Activated gamma-delta T cell treated with anti-CD3 and anti-CD28 coated beads, Interleukin-2, amount 50 U/mL, for 16 hours (primary cell): ENCODE results near the gene ADAP2.
"Not testable (repeated sequence)": the region's sequence is repeated elsewhere in the genome, so short reads cannot be mapped to it uniquely, and the experiment has no call there.

ENCODE experiments used
- DNase-seq: peaks from one replicate; pipeline ENCODE4 v3.0.0-alpha.2; 2020; ENCODE audit warnings: low read depth

The ADAP2 gene

GRCh38 chr17:30921544-30922196 lies at the start of gene ADAP2:
Gene ADAP2 (plus strand): TSS chr17:30921945. CDS start chr17:30922015, 70 bp downstream.
- DNase-seq, result no peak

- DNase-seq, result no peak
Observed at GRCh38 chr17:30886187-30886586, 35.6 kb upstream of the ADAP2 start.

GRCh38 chr17:30894236-30894635 lies 27.5 kb upstream of the ADAP2 start:
- no peak for DNase-seq

- no peak for DNase-seq
Observed at GRCh38 chr17:30897311-30897710, 24.4 kb upstream of the ADAP2 start.

GRCh38 chr17:30905742-30906100 lies 16.0 kb upstream of the ADAP2 start:
- DNase-seq, result no peak

GRCh38 chr17:30906101-30906911 lies 15.4 kb upstream of the ADAP2 start, which contains the start of gene TEFM:
Gene TEFM (minus strand): TSS chr17:30906238. CDS start chr17:30906198, 40 bp downstream.
- DNase-seq, result peak; percentile 81

- DNase-seq, result no peak
Observed at GRCh38 chr17:30908717-30909420, 12.9 kb upstream of the ADAP2 start.

- not testable (repeated sequence) for DNase-seq
Observed at GRCh38 chr17:30910151-30910550, 11.6 kb upstream of the ADAP2 start.

- no peak for DNase-seq
Observed at GRCh38 chr17:30913955-30914354, 7.8 kb upstream of the ADAP2 start.

GRCh38 chr17:30915833-30916611 lies 5.7 kb upstream of the ADAP2 start:
- no peak for DNase-seq

- DNase-seq, result no peak
Observed at GRCh38 chr17:30917050-30917449, 4.7 kb upstream of the ADAP2 start.

GRCh38 chr17:30920282-30920681 lies 1.5 kb upstream of the ADAP2 start:
- no peak for DNase-seq

- DNase-seq, result no peak
Observed at GRCh38 chr17:30920683-30921543, 832 bp upstream of the ADAP2 start.

- DNase-seq, result no peak
Observed at GRCh38 chr17:30922235-30923030, 688 bp downstream of the ADAP2 start.

GRCh38 chr17:30924341-30924740 lies 2.6 kb downstream of the ADAP2 start:
- DNase-seq, result no peak

- no peak for DNase-seq
Observed at GRCh38 chr17:30926516-30926915, 4.8 kb downstream of the ADAP2 start.

- no peak for DNase-seq
Observed at GRCh38 chr17:30927756-30928155, 6.0 kb downstream of the ADAP2 start.

- DNase-seq, result no peak
Observed at GRCh38 chr17:30928584-30928983, 6.8 kb downstream of the ADAP2 start.

GRCh38 chr17:30929081-30929633 lies 7.4 kb downstream of the ADAP2 start:
- no peak for DNase-seq

GRCh38 chr17:30929861-30930260 lies 8.1 kb downstream of the ADAP2 start:
- not testable (repeated sequence) for DNase-seq
